Smooth muscle cell (in vitro differentiated cells): ENCODE results near the gene MCC. TPM values are rescaled to one million over a fixed set of nuclear protein-coding genes. Genes with fewer than 3 reads are reported as not detected.

Source experiments
- DNase-seq: peaks from one replicate; lab custom pipeline; 2025; ENCODE audit not compliant: unreplicated experiment; lab: John Stamatoyannopoulos, UW
- H2AFZ ChIP-seq: fragments of 200-600 bp; sonication (generic); 2 replicates; pipeline ENCODE4 v1.6.0; 2016; ENCODE audit warnings: antibody characterized with exemption, low read depth, mild to moderate bottlenecking
- H3F3A ChIP-seq: fragments of 200-600 bp; sonication (generic); 2 replicates; pipeline ENCODE4 v1.6.0; 2017; ENCODE audit warnings: antibody characterized with exemption, low read depth
- H3K27ac ChIP-seq: fragments of 200-600 bp; sonication (generic); 2 replicates; pipeline ENCODE4 v1.5.1; 2016; ENCODE audit warnings: low read depth, mild to moderate bottlenecking
- H3K27me3 ChIP-seq: fragments of 200-600 bp; sonication (generic); 2 replicates; pipeline ENCODE4 v1.6.1; 2016; ENCODE audit warnings: low read depth, mild to moderate bottlenecking
- H3K36me3 ChIP-seq: fragments of 200-600 bp; sonication (generic); 2 replicates; pipeline ENCODE4 v1.5.1; 2016; ENCODE audit warnings: low read depth
- H3K4me1 ChIP-seq: fragments of 200-600 bp; sonication (generic); 2 replicates; pipeline ENCODE4 v1.5.1; 2016; ENCODE audit warnings: low read depth
- H3K4me2 ChIP-seq: fragments of 200-600 bp; sonication (generic); 2 replicates; pipeline ENCODE4 v1.6.0; 2016; ENCODE audit warnings: mild to moderate bottlenecking
- H3K4me3 ChIP-seq: fragments of 200-600 bp; sonication (generic); 2 replicates; pipeline ENCODE4 v1.5.1; 2016; ENCODE audit warnings: mild to moderate bottlenecking
- H3K79me2 ChIP-seq: fragments of 200-600 bp; sonication (generic); 2 replicates; pipeline ENCODE4 v1.6.0; 2016; ENCODE audit warnings: low read depth, mild to moderate bottlenecking
- H3K9ac ChIP-seq: fragments of 200-600 bp; sonication (generic); 2 replicates; pipeline ENCODE4 v1.6.0; 2016; ENCODE audit warnings: low read depth
- H3K9me3 ChIP-seq: fragments of 200-600 bp; sonication (generic); replicated peaks from 2 replicates; pipeline ENCODE4 v1.5.1; 2016; ENCODE audit warnings: low read depth
- H4K20me1 ChIP-seq: fragments of 200-600 bp; sonication (generic); 2 replicates; pipeline ENCODE4 v1.6.0; 2016; ENCODE audit warnings: low read depth
- CTCF ChIP-seq: fragments of 200-600 bp; sonication (generic); IDR thresholded peaks from 2 replicates; pipeline ENCODE4 v1.5.1; 2017; ENCODE audit warnings: borderline replicate concordance, mild to moderate bottlenecking, antibody characterized with exemption; ENCODE audit not compliant: insufficient read depth, poor library complexity, severe bottlenecking
- WGBS: methylation state at CpG from one replicate; pipeline ENCODE4 v1.1.7; 2016; ENCODE audit warnings: low lambda C conversion rate; 5-methylcytosine and 5-hydroxymethylcytosine counted together
- polyA plus RNA-seq: library from polyadenylated mRNA; unstranded; fragments of >200 nt; fragmentation: Nextera tagmentation; extraction: Ambion mirVana; gene quantifications from 2 replicates; pipeline ENCODE4 v1.2.1, GENCODE V29; 2016
- total RNA-seq: library from RNA; depleted of rRNA; stranded (reverse); fragments of >200 nt; gene quantifications from 2 replicates; pipeline ENCODE4 v1.2.3, GENCODE V29; 2014

Gene MCC
- total and polyA plus RNA-seq, 2 experiments from 2014 or later, result 5.8 to 19.2 TPM

GRCh38 chr5:113128641-113129330 is 359.5 kb downstream of the MCC start:
- Histone ChIP-seq H2AFZ (no peak overlapping the region), H3K4me3 (no peak overlapping the region), H4K20me1 (no peaks in the 10 kb centered on the region), H3K4me2 (no peak overlapping the region), H3K36me3 (no peaks in the 10 kb centered on the region), H3K9ac (no peak overlapping the region), H3K9me3 (no peaks in the 10 kb centered on the region), H3F3A (no peaks in the 10 kb centered on the region), H3K79me2 (no peaks in the 10 kb centered on the region), H3K27me3 (no peaks in the 10 kb centered on the region), H3K4me1 (no peaks in the 10 kb centered on the region), H3K27ac (no peak overlapping the region)
- no peak for TF ChIP-seq CTCF
- DNase-seq, result no peak
- WGBS, result 48% methylated on average over 2 of the region's 2 CpGs

- H3K9me3 ChIP-seq, result no peaks in the 10 kb centered on the region
- H3K27ac ChIP-seq, result no peak overlapping the region
- H3K4me1 ChIP-seq, result no peaks in the 10 kb centered on the region
- no peak overlapping the region for H3K4me2 ChIP-seq
- H2AFZ ChIP-seq, result no peak overlapping the region
- no peaks in the 10 kb centered on the region for H3F3A ChIP-seq
- no peaks in the 10 kb centered on the region for H3K79me2 ChIP-seq
- no peak for DNase-seq
- H3K4me3 ChIP-seq, result no peak overlapping the region
- WGBS, result 85% methylated on average over 1 of the region's 1 CpG
- no peak overlapping the region for H3K9ac ChIP-seq
- no peaks in the 10 kb centered on the region for H4K20me1 ChIP-seq
- no peaks in the 10 kb centered on the region for H3K36me3 ChIP-seq
- no peaks in the 10 kb centered on the region for H3K27me3 ChIP-seq
- no peak for TF ChIP-seq CTCF
Observed at GRCh38 chr5:113128082-113128481, 360.2 kb downstream of the MCC start.

- no peak overlapping the region for H3K27ac ChIP-seq
- H3K27me3 ChIP-seq, result no peaks in the 10 kb centered on the region
- no peaks in the 10 kb centered on the region for H3K79me2 ChIP-seq
- no peak overlapping the region for H3K4me3 ChIP-seq
- TF ChIP-seq CTCF, result no peak
- H3F3A ChIP-seq, result no peaks in the 10 kb centered on the region
- H3K36me3 ChIP-seq, result no peaks in the 10 kb centered on the region
- 67% methylated on average over 4 of the region's 4 CpGs for WGBS
- H3K4me2 ChIP-seq, result no peak overlapping the region
- no peaks in the 10 kb centered on the region for H3K4me1 ChIP-seq
- no peak overlapping the region for H3K9ac ChIP-seq
- no peak overlapping the region for H2AFZ ChIP-seq
- H4K20me1 ChIP-seq, result no peaks in the 10 kb centered on the region
- H3K9me3 ChIP-seq, result no peaks in the 10 kb centered on the region
- DNase-seq, result no peak
Observed at GRCh38 chr5:113127021-113127420, 361.2 kb downstream of the MCC start.

- Histone ChIP-seq H3K27ac (no peak overlapping the region), H3K79me2 (no peaks in the 10 kb centered on the region), H3F3A (no peaks in the 10 kb centered on the region), H3K4me3 (no peak overlapping the region), H3K36me3 (no peaks in the 10 kb centered on the region), H4K20me1 (no peaks in the 10 kb centered on the region), H3K4me1 (no peaks in the 10 kb centered on the region), H2AFZ (no peak overlapping the region), H3K27me3 (no peaks in the 10 kb centered on the region), H3K9ac (no peak overlapping the region), H3K9me3 (no peaks in the 10 kb centered on the region), H3K4me2 (no peak overlapping the region)
- whole genome bisulfite sequencing, result 83% methylated on average over 4 of the region's 4 CpGs
- no peak for DNase-seq
- no peak for TF ChIP-seq CTCF
Observed at GRCh38 chr5:113125371-113125770, 362.9 kb downstream of the MCC start.
